DOHH2 (cell line): ENCODE measurements around the gene EGR1.

Source experiments
- H3F3A ChIP-seq: fragments of 200-600 bp; sonication (generic), shearing (Covaris generic); 2 replicates; pipeline ENCODE4 v1.6.0; 2016; ENCODE audit warnings: antibody characterized with exemption, mild to moderate bottlenecking; ENCODE audit not compliant: control insufficient read depth, insufficient read depth
- H3K27ac ChIP-seq: fragments of 200-600 bp; sonication (generic); 2 replicates; pipeline ENCODE4 v1.5.1; 2014; ENCODE audit warnings: low read depth, mild to moderate bottlenecking, low read length, moderate library complexity
- H3K27me3 ChIP-seq: fragments of 200-600 bp; sonication (generic); 2 replicates; pipeline ENCODE4 v1.6.1; 2014; ENCODE audit warnings: mild to moderate bottlenecking, low read length, mixed read lengths; ENCODE audit not compliant: control insufficient read depth
- H3K36me3 ChIP-seq: fragments of 200-600 bp; sonication (generic); 2 replicates; pipeline ENCODE4 v1.6.1; 2014; ENCODE audit warnings: mild to moderate bottlenecking, low read length, moderate library complexity, mixed read lengths; ENCODE audit not compliant: control insufficient read depth
- H3K4me1 ChIP-seq: fragments of 200-600 bp; sonication (generic); 2 replicates; pipeline ENCODE4 v1.6.1; 2014; ENCODE audit warnings: mild to moderate bottlenecking, low read length, mixed read lengths; ENCODE audit not compliant: control insufficient read depth
- H3K4me2 ChIP-seq: fragments of 200-600 bp; sonication (generic); 2 replicates; pipeline ENCODE4 v1.6.0; 2014; ENCODE audit warnings: mild to moderate bottlenecking, low read length, moderate library complexity
- H3K4me3 ChIP-seq: fragments of 200-600 bp; sonication (generic); 2 replicates; pipeline ENCODE4 v1.5.1; 2014; ENCODE audit warnings: mild to moderate bottlenecking, low read length, mixed read lengths
- H3K79me2 ChIP-seq: fragments of 200-600 bp; sonication (generic); 2 replicates; pipeline ENCODE4 v1.6.1; 2014; ENCODE audit warnings: mild to moderate bottlenecking, low read length, mixed read lengths; ENCODE audit not compliant: control insufficient read depth
- H3K9me2 ChIP-seq: fragments of 200-600 bp; sonication (generic); replicated peaks from 2 replicates; pipeline ENCODE4 v1.6.1; 2014; ENCODE audit warnings: mild to moderate bottlenecking, low read length, mixed read lengths; ENCODE audit not compliant: control insufficient read depth
- H3K9me3 ChIP-seq: fragments of 200-600 bp; sonication (generic); 2 replicates; pipeline ENCODE4 v1.6.1; 2014; ENCODE audit warnings: antibody characterized with exemption, low read length, mixed read lengths; ENCODE audit not compliant: control insufficient read depth, insufficient read depth
- H4K20me1 ChIP-seq: fragments of 200-600 bp; sonication (generic); 2 replicates; pipeline ENCODE4 v1.6.0; 2014; ENCODE audit warnings: low read depth, mild to moderate bottlenecking, antibody characterized with exemption, low read length, moderate library complexity; ENCODE audit not compliant: control insufficient read depth, insufficient read depth
- CTCF ChIP-seq: fragments of 200-600 bp; sonication (generic); IDR thresholded peaks from one replicate; pipeline ENCODE4 v1.5.1; 2014; ENCODE audit warnings: antibody characterized with exemption, mild to moderate bottlenecking, low read depth, low read length; ENCODE audit not compliant: poor library complexity, severe bottlenecking
- EZH2phosphoT487 ChIP-seq: fragments of 200-600 bp; sonication (generic); IDR thresholded peaks from 2 replicates; pipeline ENCODE4 v1.6.1; 2017; ENCODE audit warnings: borderline replicate concordance, mild to moderate bottlenecking, antibody characterized with exemption, low read length, moderate library complexity, mixed read lengths

The EGR1 gene

GRCh38 chr5:138488481-138488945, 23.2 kb downstream of the EGR1 start:
- Histone ChIP-seq H3F3A (no peaks in the 10 kb centered on the region), H3K9me2 (no peaks in the 10 kb centered on the region), H3K27me3 (peaks cover 39% of the 10 kb centered on the region), H3K9me3 (no peaks in the 10 kb centered on the region), H4K20me1 (0 out of 2 replicates have a peak, but pooled peaks cover 3% of the 10 kb centered on the region), H3K4me2 (no peak overlapping the region), H3K36me3 (no peaks in the 10 kb centered on the region), H3K79me2 (no peaks in the 10 kb centered on the region), H3K27ac (no peak overlapping the region), H3K4me1 (peaks cover 11% of the 10 kb centered on the region), H3K4me3 (no peak overlapping the region)
- TF ChIP-seq CTCF, result no peak
- no peak for TF ChIP-seq EZH2phosphoT487

GRCh38 chr5:138489683-138490061, 24.4 kb downstream of the EGR1 start:
- Histone ChIP-seq H3K4me1 (peaks cover 11% of the 10 kb centered on the region), H4K20me1 (0 out of 2 replicates have a peak, but pooled peaks cover 3% of the 10 kb centered on the region), H3K4me2 (no peak overlapping the region), H3K36me3 (no peaks in the 10 kb centered on the region), H3K4me3 (no peak overlapping the region), H3K9me3 (no peaks in the 10 kb centered on the region), H3K27ac (no peak overlapping the region), H3K9me2 (no peaks in the 10 kb centered on the region), H3K79me2 (no peaks in the 10 kb centered on the region), H3F3A (no peaks in the 10 kb centered on the region), H3K27me3 (peaks cover 39% of the 10 kb centered on the region)
- TF ChIP-seq EZH2phosphoT487 (no peak), CTCF (no peak)

- Histone ChIP-seq H3K36me3 (no peaks in the 10 kb centered on the region), H3F3A (no peaks in the 10 kb centered on the region), H3K4me2 (no peak overlapping the region), H3K4me1 (peaks cover 11% of the 10 kb centered on the region), H3K79me2 (no peaks in the 10 kb centered on the region), H3K4me3 (no peak overlapping the region), H3K27me3 (peaks cover 39% of the 10 kb centered on the region), H3K27ac (no peak overlapping the region), H3K9me3 (no peaks in the 10 kb centered on the region), H4K20me1 (0 out of 2 replicates have a peak, but pooled peaks cover 3% of the 10 kb centered on the region), H3K9me2 (no peaks in the 10 kb centered on the region)
- no peak for TF ChIP-seq CTCF
- TF ChIP-seq EZH2phosphoT487, result no peak
Measured at GRCh38 chr5:138490648-138491283, 25.5 kb downstream of the EGR1 start.
